ENCODE measurements around the gene ARIH1. TPM values are rescaled to one million over a fixed set of nuclear protein-coding genes. Genes with fewer than 3 reads are reported as not detected.

The ARIH1 gene
- polyA plus RNA-seq, 4 donors, result 184 to 211 (median 203) TPM

DNA sequence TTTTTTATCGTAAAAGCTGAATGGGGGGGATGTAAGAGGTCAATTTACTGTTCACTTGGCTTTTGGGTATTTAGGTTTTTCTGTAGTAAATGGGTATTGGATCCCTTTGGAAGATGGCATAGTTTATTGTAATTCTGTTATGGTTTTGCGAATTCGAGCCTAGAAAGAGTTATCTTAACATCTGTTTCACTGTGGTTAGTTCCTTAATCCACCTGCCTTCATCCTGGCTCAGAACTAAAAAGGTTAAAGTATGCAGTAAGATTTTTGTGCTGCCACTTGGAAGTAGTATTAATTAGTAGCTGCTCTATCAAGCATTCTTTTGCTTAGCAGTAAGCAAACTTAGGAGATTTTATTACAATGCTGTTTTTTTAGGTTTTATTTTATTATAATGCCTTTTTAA, 62.4 kb downstream of the ARIH1 start:
- DNase-seq (ENCODE audit: low read depth in 4 of 4, low spot score in 3 of 4), result no peak

DNA sequence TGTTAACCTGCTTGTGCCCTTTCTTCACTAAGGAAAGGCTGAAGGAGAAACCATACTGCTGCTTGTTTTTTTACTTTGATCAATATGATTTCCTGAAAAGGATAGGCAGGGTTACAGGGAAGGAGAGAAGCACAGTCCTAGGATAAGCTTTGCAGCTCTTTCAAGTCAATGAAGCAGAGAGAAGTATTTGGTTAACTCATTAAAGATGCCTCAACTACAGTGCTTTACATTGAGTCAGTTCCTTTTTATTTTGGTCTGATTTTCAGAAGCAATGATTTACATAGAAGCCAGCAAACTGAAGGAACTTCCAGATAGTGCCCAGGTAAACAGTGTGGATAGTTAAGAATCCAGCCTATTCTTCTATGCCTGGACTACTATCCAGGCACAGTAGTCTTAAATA, 64.8 kb downstream of the ARIH1 start:
- no peak for DNase-seq (ENCODE audit: low read depth in 4 of 4, low spot score in 3 of 4)

DNA sequence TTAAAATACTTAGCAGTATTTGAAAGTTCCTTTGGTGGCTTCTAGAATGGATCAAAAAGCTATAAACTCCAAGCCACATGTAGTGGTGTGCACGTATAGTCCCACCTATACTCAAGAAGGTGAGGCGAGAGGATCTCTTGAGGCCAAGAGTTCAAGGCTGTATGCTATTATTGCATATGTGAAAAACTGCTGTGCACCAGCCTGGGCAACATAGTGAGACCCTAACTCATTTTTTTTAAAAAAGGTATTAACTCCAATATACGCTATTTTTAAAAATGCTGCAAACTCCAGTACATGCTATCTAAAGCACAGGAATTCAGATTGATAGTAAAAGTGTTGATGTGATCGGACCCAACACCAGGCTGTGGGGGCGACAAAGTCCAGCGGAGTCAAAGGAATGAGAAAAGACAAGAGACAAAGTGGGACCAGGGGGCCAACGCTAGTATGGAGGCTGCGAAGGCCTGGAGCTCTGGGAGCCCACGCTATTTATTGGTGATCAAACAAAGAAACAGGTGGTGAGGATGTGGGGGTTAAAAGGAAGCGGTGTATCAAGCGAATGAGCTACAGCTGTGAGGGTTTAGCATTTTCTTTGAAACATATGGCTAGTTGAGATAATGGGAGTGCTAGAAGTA, 66.6 kb downstream of the ARIH1 start:
- no peak for DNase-seq (ENCODE audit: low read depth in 4 of 4, low spot score in 3 of 4)

DNA sequence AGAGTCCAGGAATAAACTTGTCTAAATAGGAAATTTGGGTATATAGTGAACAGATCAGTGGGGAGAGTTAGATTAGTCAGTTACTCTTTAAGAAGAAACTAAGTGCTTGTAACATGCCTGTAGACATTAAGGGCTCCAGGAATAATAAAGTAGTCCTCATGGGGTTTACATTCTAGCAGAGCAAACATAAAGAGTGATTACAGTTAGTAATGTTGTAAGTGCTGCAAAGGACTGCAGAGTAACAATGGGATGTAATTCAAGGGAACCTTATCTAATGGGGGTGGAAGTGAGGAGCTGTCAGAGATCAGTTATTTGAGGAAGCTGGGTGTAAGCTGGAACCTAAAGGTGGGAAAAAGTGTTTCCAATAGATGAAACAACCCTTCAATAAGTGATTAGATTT, 67.5 kb downstream of the ARIH1 start:
- DNase-seq (ENCODE audit: low read depth in 4 of 4, low spot score in 3 of 4), result no peak

DNA sequence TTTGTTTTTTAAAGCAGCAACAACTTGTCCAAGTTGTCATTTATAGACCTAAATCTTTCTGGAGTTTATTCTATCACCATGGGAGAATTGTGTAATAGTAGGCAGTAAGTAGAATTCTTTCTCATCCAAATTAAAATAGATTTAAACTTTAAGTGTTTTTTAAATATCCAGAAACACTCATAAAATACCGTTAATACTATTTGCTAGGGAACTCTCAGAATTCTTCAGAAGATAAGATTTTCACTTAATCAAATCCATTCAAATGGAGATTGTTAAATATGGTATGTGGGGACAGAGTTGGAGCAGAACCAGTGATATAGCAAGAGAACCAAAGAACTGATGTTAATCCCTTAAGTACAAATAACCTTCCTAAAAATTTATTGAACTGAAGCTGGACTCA, 71.0 kb downstream of the ARIH1 start:
- DNase-seq (ENCODE audit: low read depth in 4 of 4, low spot score in 3 of 4), result no peak

DNA sequence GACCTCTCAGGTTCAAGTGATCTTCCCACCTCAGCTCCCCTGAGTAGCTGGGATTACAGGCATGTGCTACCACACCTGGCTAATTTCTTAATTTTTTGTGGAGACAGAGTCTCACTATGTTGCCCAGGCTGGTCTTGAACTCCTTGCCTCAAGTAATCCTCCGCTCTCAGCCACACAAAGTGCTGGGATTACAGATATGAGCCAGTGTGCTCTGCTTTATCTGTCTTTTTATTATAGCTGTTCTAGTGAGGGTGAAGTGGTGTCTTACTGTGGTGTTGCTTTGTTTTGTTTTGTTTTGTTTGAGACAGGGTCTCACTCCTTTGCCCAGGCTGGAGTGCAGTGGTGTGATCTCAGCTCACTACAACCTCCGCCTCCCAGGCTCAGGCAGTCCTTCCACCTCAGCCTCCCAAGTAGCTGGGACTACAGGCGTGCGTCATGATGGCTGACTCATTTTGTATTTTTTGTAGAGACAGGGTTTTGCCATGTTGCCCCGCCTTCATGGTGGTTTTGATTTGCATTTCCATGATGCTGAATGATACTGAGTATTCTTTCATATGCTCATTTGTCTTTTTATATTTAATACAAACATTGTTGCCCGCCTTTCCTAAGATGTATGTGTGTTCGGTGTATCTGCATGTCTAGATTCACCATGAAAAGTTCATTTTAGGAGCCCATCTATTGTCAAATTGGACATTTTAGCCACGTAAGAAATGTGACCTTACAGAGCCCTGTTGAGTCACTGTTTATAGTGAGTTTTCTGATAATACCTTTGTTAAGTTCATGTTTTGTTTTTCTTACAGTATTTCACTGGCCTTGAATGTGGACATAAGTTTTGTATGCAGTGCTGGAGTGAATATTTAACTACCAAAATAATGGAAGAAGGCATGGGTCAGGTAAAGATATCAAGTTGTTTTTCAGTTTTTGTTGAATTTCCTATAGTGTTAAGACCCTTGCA, 80.6 kb downstream of the ARIH1 start:
- no peak for DNase-seq (ENCODE audit: low read depth in 4 of 4, low spot score in 3 of 4)

DNA sequence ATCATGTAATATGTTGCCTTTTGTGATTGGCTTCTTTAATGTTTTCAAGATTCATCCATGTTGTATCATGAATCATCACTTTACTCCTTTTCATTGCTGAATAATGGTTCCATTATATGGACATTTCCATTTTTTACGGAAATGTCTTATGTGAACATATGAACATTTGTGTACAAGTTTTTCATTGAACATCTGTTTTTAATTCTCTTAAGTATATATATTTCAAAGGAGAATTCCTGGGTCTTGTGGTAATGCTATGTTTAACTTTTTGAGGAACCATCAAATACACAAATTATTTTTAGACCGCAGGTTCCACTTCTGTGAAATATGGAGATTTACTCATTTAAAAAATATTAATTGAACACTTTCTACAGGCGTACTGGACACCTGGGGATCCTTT, 85.7 kb downstream of the ARIH1 start:
- no peak for DNase-seq (ENCODE audit: low read depth in 4 of 4, low spot score in 3 of 4)

DNA sequence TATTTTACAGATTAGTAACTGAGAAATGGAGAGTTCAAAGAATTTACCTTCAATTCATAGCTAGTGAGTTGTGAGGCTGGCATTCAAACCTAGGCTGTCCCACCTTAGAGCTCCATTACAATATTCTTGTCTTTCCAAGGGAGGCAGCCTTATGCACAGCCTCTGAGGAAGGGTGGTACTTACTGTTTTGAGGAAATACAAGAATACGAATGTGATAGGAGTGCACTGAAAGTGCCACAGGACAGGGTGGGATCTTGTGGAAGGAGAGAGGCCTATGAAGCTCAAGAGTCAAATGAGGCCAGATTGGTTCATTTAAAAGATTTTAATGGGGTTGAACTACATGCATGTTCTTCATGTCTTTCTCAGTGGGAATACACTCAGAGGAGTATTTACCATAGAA, 86.3 kb downstream of the ARIH1 start:
- DNase-seq (ENCODE audit: low read depth in 4 of 4, low spot score in 3 of 4), result no peak

DNA sequence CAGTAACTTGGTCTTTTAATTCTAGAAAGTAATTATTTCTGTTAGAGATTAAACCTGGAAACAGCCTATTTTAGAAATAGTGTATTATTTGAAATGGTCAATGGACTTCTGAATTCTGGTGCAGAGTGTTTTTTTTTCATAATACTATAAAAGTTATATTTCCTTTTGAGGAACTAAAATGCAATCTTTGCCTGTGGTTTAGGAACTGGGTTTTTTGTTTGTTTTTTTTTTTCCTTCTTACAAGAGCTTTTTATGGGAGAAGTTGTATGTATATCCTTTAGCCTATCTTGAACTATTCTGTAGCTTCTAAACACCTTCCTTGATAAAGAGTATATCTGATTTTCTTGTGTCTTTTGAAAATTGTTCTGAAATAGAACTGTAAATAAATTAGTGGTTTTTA, 88.3 kb downstream of the ARIH1 start:
- DNase-seq (ENCODE audit: low read depth in 4 of 4, low spot score in 3 of 4), result no peak

DNA sequence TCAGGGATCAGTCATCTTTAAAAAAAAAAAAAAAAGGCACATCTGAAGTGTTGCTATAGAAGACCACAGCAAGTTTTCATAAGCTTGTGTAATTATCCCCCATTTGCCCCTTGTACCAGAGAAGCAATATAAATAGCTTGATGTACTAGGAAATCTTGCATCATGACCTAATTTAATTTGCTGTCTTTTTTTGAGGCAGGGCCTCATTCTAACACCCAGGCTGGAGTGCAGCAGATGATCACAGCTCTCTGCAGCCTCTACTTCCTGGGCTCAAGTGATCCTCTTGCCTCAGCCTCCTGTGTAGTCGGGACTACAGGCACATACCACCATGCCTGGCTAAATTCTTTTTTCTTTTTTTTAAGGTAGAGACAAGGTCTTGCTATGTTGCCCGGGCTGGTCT, 88.7 kb downstream of the ARIH1 start:
- no peak for DNase-seq (ENCODE audit: low read depth in 4 of 4, low spot score in 3 of 4)

DNA sequence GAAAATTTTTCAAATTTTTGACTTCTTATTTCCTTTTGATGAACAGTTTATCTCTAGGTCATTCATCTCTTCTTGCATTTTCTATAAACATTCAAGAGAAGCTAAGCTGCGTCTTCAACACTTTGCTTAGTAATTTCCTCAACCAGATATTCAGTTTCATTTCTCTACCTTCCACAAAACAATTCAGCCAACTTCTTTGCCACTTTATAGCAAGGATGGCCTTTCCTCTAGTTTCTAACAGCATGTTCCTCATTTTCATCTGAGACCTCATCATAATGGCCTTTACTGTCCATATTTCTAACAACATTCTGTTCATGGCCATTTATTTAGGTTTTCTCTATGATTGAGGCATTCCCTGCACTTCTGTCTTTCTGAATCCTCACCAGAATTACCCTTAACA, 90.0 kb downstream of the ARIH1 start:
- DNase-seq (ENCODE audit: low read depth in 4 of 4, low spot score in 3 of 4), result no peak

DNA sequence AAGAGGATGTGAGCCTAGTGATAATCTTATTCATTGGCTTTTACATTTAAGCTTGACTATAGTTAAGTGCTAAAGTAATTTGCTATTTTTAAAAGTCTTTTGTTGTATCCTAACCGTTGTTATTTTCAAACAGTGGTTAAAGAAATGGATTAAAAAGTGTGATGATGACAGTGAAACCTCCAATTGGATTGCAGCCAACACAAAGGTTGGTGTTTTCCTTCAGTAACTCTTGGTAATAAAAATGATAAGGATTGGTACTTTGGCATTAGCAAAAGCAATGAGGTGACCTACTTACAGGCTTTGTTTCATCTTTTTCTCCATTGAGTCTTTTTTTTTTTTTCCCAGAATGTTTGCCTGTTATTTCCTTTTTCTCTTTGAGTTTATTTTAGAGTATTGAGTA, 92.8 kb downstream of the ARIH1 start:
- no peak for DNase-seq (ENCODE audit: low read depth in 4 of 4, low spot score in 3 of 4)

DNA sequence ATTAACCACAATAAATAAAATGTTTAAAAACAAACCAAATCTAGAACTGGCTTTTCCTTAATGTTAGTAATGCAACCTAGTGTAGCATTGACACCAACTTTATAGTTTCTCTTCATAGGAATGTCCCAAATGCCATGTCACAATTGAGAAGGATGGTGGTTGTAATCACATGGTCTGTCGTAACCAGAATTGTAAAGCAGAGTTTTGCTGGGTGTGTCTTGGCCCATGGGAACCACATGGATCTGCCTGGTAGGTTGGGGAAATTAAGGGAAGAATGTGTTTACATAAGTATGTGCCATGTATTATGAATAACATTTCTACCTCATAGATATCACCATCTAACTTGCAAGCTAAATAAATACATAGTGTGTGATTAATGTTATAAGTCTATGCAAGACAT, 95.9 kb downstream of the ARIH1 start:
- DNase-seq (ENCODE audit: low read depth in 4 of 4, low spot score in 3 of 4), result no peak

DNA sequence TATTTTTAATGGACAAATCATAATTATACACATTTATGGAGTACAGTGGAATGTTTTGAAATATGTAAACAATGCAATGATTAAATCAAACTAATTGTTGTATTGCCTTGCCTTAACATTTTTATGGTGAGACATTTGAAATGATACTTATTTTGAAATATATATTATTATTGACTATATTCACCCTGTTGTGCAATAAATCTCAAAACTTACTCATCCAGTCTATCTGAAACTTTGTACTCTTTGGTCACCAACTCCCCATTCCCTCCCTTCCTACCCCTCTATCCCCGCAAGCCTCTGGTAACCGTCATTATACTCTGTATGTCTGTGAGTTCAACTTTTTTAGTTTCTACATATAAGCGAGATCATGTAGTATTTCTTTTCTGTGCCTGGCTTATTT, 105.7 kb downstream of the ARIH1 start:
- DNase-seq (ENCODE audit: low read depth in 4 of 4, low spot score in 3 of 4), result no peak

DNA sequence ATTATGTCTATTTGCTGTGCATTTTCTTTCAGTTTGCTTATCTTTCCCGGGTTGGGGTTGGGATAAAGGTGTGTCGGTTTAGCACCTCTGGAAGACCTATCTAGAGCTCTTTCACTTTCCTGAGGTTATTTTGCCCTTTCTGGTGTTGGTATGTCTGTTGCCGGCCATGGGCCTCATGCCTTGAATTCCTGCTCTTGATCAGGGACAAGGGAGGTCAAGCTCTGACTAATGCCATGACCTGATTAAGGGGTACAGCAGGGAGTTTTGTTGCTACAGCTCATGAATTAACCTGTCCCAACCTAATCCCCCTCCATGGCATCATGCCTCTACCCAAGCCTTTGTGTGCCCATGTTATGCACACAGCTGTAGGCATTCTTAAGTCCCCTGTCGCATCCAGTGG, 109.9 kb downstream of the ARIH1 start:
- DNase-seq (ENCODE audit: low read depth in 4 of 4, low spot score in 3 of 4), result no peak

DNA sequence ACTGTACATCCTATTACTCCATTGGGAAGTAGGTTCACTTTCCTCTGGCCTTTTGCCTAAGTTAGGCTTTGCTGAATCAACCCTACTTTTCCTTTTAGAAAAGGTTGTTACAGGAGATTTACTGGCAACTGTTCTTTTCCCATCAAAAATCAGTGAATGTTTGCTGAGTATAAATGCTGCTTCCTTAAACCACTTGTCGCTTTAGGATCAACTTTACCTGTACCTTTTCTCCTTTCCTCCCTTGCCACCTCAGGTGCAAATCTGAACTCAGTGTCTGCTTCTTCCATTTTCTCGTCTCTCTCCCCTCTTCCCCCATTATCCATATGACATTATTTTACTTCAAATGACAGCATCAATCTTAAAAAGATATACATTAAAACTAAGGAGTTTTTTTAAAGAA, 110.9 kb downstream of the ARIH1 start:
- DNase-seq (ENCODE audit: low read depth in 4 of 4, low spot score in 3 of 4), result no peak

DNA sequence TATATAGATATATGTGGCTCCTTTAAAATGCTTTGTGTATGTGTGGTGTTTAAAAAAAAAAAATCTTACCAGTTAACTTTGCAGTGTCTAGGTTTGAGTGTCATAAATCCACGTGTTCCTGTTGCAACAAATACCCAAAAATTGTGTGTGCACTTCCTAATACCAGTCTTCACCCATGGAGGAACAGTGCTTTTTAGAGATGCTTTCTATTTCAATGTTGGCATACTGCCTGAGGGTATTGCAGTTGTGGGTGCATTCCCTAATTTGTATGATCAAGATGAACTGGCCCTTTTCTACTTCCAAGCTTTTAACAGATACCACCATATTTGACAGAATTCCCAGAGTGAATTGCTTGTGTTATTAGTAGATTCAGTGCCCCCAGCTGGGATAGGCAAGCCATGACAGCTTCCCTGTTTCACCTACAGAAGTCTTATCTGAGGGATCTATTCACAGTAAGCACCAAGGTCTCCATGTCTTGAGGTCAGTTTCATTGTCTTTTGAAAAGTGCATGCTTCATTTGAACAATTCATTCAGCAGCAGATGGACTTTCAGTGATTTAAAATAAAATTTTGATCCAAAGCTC, 111.4 kb downstream of the ARIH1 start:
- no peak for DNase-seq (ENCODE audit: low read depth in 4 of 4, low spot score in 3 of 4)

DNA sequence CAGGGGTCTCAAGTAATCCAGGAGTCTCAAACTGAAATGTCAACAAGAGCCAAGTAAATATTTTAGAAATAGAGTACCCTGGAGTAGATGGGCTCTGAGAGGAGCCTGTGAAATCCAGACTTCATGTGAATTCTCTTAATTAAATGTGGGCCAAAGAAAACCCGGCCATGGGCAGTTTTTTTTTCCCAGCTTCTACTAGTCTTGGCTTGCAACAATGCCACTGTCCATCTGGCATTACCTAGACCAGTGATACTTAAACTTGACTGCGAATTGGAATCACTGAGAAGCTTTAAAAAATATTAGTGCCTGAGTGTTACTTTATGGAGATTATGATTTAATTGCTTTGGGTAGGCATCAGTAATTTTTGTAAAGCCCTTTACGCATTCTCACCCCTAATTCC, 114.0 kb downstream of the ARIH1 start:
- no peak for DNase-seq (ENCODE audit: low read depth in 4 of 4, low spot score in 3 of 4)

DNA sequence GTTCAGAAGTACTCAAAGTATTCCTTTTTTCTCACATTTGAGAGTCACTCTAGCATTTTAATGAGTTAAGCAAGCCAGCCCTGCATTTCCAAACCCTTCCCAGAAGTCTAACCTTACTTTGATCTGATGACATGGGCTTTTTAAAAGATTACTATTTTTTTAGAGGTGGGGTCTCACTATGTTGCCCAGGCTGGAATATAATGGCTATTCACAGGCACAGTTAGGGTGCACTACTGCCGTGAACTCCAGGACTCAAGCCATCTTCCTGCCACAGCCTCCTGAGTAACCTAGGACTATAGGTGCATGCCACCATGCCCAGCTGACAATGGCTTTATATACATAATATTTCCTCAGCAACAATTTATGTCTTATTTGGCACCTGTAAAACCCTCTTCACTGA, 116.3 kb downstream of the ARIH1 start:
- no peak for DNase-seq (ENCODE audit: low read depth in 4 of 4, low spot score in 3 of 4)

DNA sequence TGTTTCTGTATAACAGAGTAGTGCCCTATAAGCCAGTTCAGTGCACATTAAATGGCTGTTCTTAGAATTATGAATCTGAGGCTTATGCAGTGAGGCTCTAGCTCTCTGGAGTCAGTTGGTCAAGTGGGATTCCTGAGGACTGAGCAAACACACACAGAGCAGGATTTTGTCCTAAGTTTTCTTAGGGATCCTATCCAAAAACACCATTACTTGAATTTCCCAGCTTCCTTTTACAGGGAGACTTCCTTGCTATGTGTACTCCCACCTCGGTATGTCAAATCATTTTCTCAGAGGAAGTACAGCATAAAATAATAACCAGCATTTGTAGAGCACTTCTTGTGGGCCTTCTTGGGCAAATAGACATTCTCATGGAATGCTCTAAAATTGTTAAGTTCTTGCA, 117.2 kb downstream of the ARIH1 start:
- no peak for DNase-seq (ENCODE audit: low read depth in 4 of 4, low spot score in 3 of 4)

DNA sequence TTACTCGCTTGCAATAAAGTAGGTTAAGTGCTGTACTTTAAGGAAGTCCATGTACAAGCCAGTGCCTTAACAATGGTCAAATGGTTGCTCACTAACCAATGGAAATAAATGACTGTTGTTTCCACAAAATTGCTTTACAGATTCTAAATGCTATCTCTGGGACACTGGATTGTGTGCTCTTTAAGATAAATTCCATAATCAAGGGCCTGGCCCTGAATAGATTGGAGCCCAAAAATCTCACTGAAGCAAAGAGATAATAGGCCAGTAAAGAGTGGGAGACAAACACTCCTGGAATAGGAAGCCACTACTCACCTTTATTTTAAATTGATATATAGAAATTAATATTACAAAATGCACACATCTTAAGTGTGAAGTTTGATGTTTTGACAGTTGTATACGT, 118.0 kb downstream of the ARIH1 start:
- no peak for DNase-seq (ENCODE audit: low read depth in 4 of 4, low spot score in 3 of 4)

DNA sequence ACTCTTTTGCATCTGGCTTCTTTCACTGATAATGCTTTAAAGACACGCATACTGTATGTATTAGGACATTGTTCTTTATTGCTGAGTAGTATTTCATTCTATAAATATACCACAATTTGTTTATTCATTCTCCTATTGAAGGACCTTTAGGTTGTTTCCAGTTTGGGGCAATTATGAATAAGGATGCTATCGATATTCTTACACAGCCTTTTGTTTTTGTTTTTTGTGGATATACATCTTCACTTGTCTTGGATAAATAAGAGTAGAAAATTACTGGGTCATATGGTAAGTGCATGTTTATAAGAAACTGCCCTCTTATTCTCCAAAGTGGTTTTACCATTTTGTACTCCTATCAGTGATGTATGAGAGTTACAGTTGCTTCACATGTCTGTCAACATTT, 118.5 kb downstream of the ARIH1 start:
- no peak for DNase-seq (ENCODE audit: low read depth in 4 of 4, low spot score in 3 of 4)
